DMS 273 (cell line): ENCODE data around the gene CTAGE1.
"Not testable (repeated sequence)": the region's sequence is repeated elsewhere in the genome, so short reads cannot be mapped to it uniquely, and the experiment has no call there.

Source experiments
- DNase-seq: peaks from one replicate; lab custom pipeline; 2025; ENCODE audit not compliant: unreplicated experiment; lab: John Stamatoyannopoulos, UW

CTAGE1 gene

GRCh38 chr18:22417496-22418188 is at the start of gene CTAGE1:
TSS of gene CTAGE1 (minus strand) at chr18:22417915. CDS start at chr18:22417811, 104 bp downstream.
- DNase-seq, result no peak

GRCh38 chr18:22466608-22467395 is 49.1 kb upstream of the CTAGE1 start:
- no peak for DNase-seq

GRCh38 chr18:22465859-22466457 is 48.2 kb upstream of the CTAGE1 start:
- no peak for DNase-seq

- no peak for DNase-seq
Observed at GRCh38 chr18:22463076-22463475, 45.4 kb upstream of the CTAGE1 start.

- no peak for DNase-seq
Observed at GRCh38 chr18:22459491-22459890, 41.8 kb upstream of the CTAGE1 start.

- no peak for DNase-seq
Observed at GRCh38 chr18:22457524-22457923, 39.8 kb upstream of the CTAGE1 start.

GRCh38 chr18:22456547-22456946 is 38.8 kb upstream of the CTAGE1 start:
- no peak for DNase-seq

- DNase-seq, result no peak
Observed at GRCh38 chr18:22456116-22456480, 38.4 kb upstream of the CTAGE1 start.

GRCh38 chr18:22455425-22456115 is 37.9 kb upstream of the CTAGE1 start:
- DNase-seq, result no peak

GRCh38 chr18:22453315-22453714 is 35.6 kb upstream of the CTAGE1 start:
- DNase-seq, result no peak

GRCh38 chr18:22452226-22452668 is 34.5 kb upstream of the CTAGE1 start:
- DNase-seq, result no peak

GRCh38 chr18:22451796-22452195 is 34.1 kb upstream of the CTAGE1 start:
- no peak for DNase-seq

GRCh38 chr18:22450766-22451165 is 33.1 kb upstream of the CTAGE1 start:
- DNase-seq, result not testable (repeated sequence)

GRCh38 chr18:22450318-22450717 is 32.6 kb upstream of the CTAGE1 start:
- not testable (repeated sequence) for DNase-seq

GRCh38 chr18:22449753-22450152 is 32.0 kb upstream of the CTAGE1 start:
- not testable (repeated sequence) for DNase-seq

- DNase-seq, result no peak
Observed at GRCh38 chr18:22448238-22448637, 30.5 kb upstream of the CTAGE1 start.

GRCh38 chr18:22447792-22448191 is 30.1 kb upstream of the CTAGE1 start:
- no peak for DNase-seq

GRCh38 chr18:22446911-22447310 is 29.2 kb upstream of the CTAGE1 start:
- no peak for DNase-seq

- no peak for DNase-seq
Observed at GRCh38 chr18:22446325-22446724, 28.6 kb upstream of the CTAGE1 start.

- no peak for DNase-seq
Observed at GRCh38 chr18:22441638-22442037, 23.9 kb upstream of the CTAGE1 start.

GRCh38 chr18:22439447-22439846 is 21.7 kb upstream of the CTAGE1 start:
- DNase-seq, result no peak
